NB4 (cell line): ENCODE results near the gene PLXDC2.
"Not testable (repeated sequence)": the region's sequence is repeated elsewhere in the genome, so short reads cannot be mapped to it uniquely, and the experiment has no call there.

Experiments
- DNase-seq: peaks from one replicate; pipeline ENCODE4 v3.0.0; 2010; ENCODE audit warnings: low read depth
- H3K4me3 ChIP-seq: one replicate; pipeline ENCODE4 v1.5.1; 2011; ENCODE audit warnings: mild to moderate bottlenecking, low read depth, low read length, moderate library complexity
- MYC ChIP-seq: IDR thresholded peaks from 2 replicates; pipeline ENCODE4 v1.6.1; 2011; ENCODE audit warnings: low read depth, low read length
- POLR2A ChIP-seq: IDR thresholded peaks from 2 replicates; pipeline ENCODE4 v1.6.1; 2011; ENCODE audit warnings: mild to moderate bottlenecking; ENCODE audit not compliant: insufficient read length; ENCODE audit errors: extremely low read depth
- TF ChIP-seq, protein P1 (sequence below): IDR thresholded peaks from one replicate; pipeline ENCODE4 v1.5.1; 2012; ENCODE audit warnings: low read depth, low read length
- TF ChIP-seq, protein P2 (sequence below): IDR thresholded peaks from 2 replicates; pipeline ENCODE4 v1.6.1; 2011; ENCODE audit warnings: low read depth, low read length

Gene PLXDC2

GRCh38 chr10:20195076-20195475, 378.8 kb downstream of the PLXDC2 start:
- no peak for TF ChIP-seq POLR2A
- TF ChIP-seq MYC = no peak
- TF ChIP-seq, protein P1, sequence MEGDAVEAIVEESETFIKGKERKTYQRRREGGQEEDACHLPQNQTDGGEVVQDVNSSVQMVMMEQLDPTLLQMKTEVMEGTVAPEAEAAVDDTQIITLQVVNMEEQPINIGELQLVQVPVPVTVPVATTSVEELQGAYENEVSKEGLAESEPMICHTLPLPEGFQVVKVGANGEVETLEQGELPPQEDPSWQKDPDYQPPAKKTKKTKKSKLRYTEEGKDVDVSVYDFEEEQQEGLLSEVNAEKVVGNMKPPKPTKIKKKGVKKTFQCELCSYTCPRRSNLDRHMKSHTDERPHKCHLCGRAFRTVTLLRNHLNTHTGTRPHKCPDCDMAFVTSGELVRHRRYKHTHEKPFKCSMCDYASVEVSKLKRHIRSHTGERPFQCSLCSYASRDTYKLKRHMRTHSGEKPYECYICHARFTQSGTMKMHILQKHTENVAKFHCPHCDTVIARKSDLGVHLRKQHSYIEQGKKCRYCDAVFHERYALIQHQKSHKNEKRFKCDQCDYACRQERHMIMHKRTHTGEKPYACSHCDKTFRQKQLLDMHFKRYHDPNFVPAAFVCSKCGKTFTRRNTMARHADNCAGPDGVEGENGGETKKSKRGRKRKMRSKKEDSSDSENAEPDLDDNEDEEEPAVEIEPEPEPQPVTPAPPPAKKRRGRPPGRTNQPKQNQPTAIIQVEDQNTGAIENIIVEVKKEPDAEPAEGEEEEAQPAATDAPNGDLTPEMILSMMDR = no peak
- TF ChIP-seq, protein P2, sequence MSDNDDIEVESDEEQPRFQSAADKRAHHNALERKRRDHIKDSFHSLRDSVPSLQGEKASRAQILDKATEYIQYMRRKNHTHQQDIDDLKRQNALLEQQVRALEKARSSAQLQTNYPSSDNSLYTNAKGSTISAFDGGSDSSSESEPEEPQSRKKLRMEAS = no peak
- DNase-seq = no peak

GRCh38 chr10:20200758-20201157, 384.5 kb downstream of the PLXDC2 start:
- peak; percentile 0 for DNase-seq
- TF ChIP-seq, protein P2 = no peak
- no peak for TF ChIP-seq POLR2A
- TF ChIP-seq, protein P1 = no peak
- no peak for TF ChIP-seq MYC
- H3K4me3 ChIP-seq = no peak overlapping the region

More at GRCh38 chr10:20195076-20195475, 378.8 kb downstream of the PLXDC2 start:
- H3K4me3 ChIP-seq = no peak overlapping the region

- DNase-seq = peak; percentile 3
- H3K4me3 ChIP-seq = no peak overlapping the region
- TF ChIP-seq, protein P2 = no peak
- TF ChIP-seq MYC (no peak), POLR2A (no peak)
- TF ChIP-seq, protein P1 = no peak
Measured at GRCh38 chr10:20202337-20202736, 386.1 kb downstream of the PLXDC2 start.

DNA sequence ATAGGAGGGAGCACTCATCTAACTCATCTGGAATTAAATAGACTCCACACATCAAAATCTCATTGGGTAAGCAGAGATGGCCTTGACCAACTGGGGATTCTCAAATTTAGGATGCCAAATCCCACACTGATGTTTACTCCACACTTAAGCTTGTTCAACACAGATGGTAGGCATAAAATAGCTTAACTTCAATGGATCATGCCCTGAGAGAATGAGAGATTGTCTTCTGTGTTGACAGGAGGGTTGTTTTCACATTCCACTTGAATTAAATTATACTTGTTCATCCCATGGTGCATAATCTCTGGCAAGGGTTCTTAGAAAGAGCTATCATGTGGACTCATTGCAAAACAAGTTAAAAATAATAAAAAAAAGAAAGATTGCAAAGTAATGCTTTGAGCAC, 391.4 kb downstream of the PLXDC2 start:
- no peak overlapping the region for H3K4me3 ChIP-seq
- TF ChIP-seq POLR2A (no peak), MYC (no peak)
- TF ChIP-seq, protein P2 = no peak
- TF ChIP-seq, protein P1 = no peak

GRCh38 chr10:20209098-20209497, 392.9 kb downstream of the PLXDC2 start:
- not testable (repeated sequence) for H3K4me3 ChIP-seq, DNase-seq

More for the DNA sequence above, 391.4 kb downstream of the PLXDC2 start:
- no peak for DNase-seq

DNA sequence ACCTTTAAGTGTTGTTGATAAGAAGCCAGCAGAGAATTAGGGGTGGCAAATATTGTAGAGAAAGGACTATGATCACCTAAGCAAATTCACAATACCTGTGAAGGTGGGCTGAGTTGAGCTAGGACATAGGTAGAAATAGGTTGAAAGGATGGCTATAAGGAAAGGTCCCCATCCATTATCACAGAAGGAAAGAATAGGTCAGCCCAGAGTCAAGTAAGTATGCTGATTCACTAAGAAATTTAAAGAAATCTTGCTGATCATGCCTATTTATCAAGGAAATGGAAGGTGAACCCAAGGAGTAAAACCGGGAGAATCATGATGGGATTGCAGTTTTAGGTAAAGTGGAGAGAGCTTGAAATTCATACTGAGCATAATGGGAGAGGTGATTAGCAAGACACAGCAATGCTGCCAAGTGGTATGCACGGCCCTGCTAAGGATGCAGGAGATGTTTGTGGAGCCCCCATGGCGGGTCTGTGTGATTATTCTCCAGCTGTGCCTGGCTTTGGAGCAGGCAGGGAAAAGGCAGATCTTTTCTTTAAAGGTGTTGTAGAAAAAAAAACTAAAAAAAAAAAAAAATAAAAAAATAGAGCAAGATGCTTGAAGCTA, 399.4 kb downstream of the PLXDC2 start:
- TF ChIP-seq, protein P2 = no peak
- TF ChIP-seq POLR2A (no peak), MYC (no peak)
- TF ChIP-seq, protein P1 = no peak
- DNase-seq = no peak
- H3K4me3 ChIP-seq = no peak overlapping the region
